Measurements from ENCODE around the gene MEIS3. TPM values are rescaled to one million over a fixed set of nuclear protein-coding genes. Genes with fewer than 3 reads are reported as not detected.

Gene MEIS3
- total RNA-seq, 2 experiments from 2014 or later: 0.47 TPM; not detected in 1

DNA sequence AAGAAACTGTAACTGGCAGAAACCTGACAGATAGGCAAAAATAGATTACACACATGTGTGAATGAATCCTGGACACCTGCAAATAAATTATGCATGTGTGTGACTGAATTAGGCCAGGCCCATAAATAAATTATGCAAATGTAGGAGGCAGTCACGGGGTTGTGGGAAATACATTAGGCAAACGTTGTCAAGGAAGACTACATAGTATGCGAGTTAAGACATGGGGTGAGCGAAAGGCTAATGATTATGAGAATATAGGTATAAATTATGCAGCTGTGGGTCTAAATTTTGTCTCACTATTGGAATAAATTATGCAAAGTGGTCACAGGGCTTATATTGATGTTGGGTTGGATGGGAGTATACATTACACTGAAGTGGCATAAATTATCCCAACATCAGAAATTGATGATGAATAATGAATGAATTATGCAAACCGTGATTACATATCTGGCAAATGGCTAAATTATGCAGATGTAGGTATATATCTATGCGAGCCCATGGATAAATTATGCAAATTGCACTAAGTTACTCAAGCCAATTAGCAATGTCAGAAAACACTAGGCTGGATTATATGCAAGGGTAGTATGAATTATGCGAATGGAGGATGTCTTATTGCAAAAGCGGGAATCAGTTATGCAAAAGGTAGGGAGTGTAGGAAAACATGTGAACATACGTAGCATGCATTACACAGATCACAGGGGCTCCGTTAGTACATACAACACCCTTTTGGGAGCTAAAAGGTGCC, 45.5 kb upstream of the MEIS3 start:
- Histone ChIP-seq H3K27me3 (ENCODE audit: control insufficient read depth in 1 of 2, insufficient read depth in 2 of 2, low read length in 2 of 2) (peaks cover 32 to 41% of the 10 kb centered on the region in 2 experiments), H3K27ac (ENCODE audit: low read depth in 1 of 2, low read length in 2 of 2) (no peak overlapping the region), H3K9me3 (ENCODE audit: control insufficient read depth in 1 of 2, insufficient read depth in 1 of 2, low read length in 2 of 2) (peaks cover 0 to 21% of the 10 kb centered on the region in 2 experiments), H3K4me3 (ENCODE audit: low read length) (no peak overlapping the region), H3K36me3 (ENCODE audit: insufficient read depth, low read length) (no peaks in the 10 kb centered on the region), H3K4me1 (ENCODE audit: insufficient read depth, low read length) (no peaks in the 10 kb centered on the region)
- no peak overlapping the region for H3K4me3 Mint-ChIP-seq
- H3K27ac Mint-ChIP-seq: no peak overlapping the region
- no peak for ATAC-seq (ENCODE audit: poor library complexity)
- H3K4me1 Mint-ChIP-seq (ENCODE audit: low read depth): no peaks in the 10 kb centered on the region
- no peaks in the 10 kb centered on the region for H3K36me3 Mint-ChIP-seq (ENCODE audit: low read depth)
- CTCF ChIA-PET: no interaction called here
- POLR2A ChIA-PET: no interaction called here
- H3K9me3 Mint-ChIP-seq: no peaks in the 10 kb centered on the region
- DNase-seq: no peak
- intact Hi-C loops (cut with DNase I, micrococcal nuclease): no loop called here
- H3K27me3 Mint-ChIP-seq: peaks cover 61% of the 10 kb centered on the region
- no peak for TF ChIP-seq CTCF (IDR thresholded peaks at IDR 0.05)

DNA sequence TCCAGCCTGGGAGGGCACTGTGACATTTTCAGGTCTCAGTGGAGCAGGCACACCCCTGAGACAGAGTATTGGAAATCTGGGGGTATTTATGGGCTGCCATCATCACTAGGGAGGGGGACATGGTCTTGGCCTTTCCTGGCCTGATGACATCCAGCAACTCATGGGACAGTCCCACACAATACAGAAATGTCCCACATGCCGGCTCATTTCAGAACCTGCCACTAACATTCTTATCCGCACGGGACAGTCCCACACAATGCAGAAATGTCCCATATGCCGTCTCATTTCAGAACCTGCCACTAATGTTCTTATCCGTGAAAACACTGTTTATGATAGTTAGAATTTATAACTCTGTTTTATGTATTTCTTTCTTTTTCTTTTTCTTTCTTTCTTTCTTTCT, 42.5 kb upstream of the MEIS3 start:
- intact Hi-C loops (cut with DNase I, micrococcal nuclease): no loop called here
- H3K27me3 Mint-ChIP-seq: peaks cover 32% of the 10 kb centered on the region
- ATAC-seq (ENCODE audit: poor library complexity): no peak
- no peak overlapping the region for H3K27ac ChIP-seq (ENCODE audit: low read depth in 1 of 2, low read length in 2 of 2)
- no peaks in the 10 kb centered on the region for H3K36me3 ChIP-seq (ENCODE audit: insufficient read depth, low read length)
- H3K36me3 Mint-ChIP-seq (ENCODE audit: low read depth): no peaks in the 10 kb centered on the region
- no peak overlapping the region for H3K4me3 ChIP-seq (ENCODE audit: low read length)
- H3K27ac Mint-ChIP-seq: no peak overlapping the region
- TF ChIP-seq CTCF (IDR thresholded peaks at IDR 0.05): no peak
- POLR2A ChIA-PET: no interaction called here
- H3K4me1 ChIP-seq (ENCODE audit: insufficient read depth, low read length): peaks cover 3% of the 10 kb centered on the region
- H3K9me3 ChIP-seq (ENCODE audit: control insufficient read depth in 1 of 2, insufficient read depth in 1 of 2, low read length in 2 of 2): peaks cover 0 to 4% of the 10 kb centered on the region in 2 experiments
- CTCF ChIA-PET: no interaction called here
- DNase-seq: no peak
- peaks cover 25 to 47% of the 10 kb centered on the region in 2 experiments for H3K27me3 ChIP-seq (ENCODE audit: control insufficient read depth in 1 of 2, insufficient read depth in 2 of 2, low read length in 2 of 2)
- no peaks in the 10 kb centered on the region for H3K4me1 Mint-ChIP-seq (ENCODE audit: low read depth)
- H3K4me3 Mint-ChIP-seq: no peak overlapping the region
- no peaks in the 10 kb centered on the region for H3K9me3 Mint-ChIP-seq

DNA sequence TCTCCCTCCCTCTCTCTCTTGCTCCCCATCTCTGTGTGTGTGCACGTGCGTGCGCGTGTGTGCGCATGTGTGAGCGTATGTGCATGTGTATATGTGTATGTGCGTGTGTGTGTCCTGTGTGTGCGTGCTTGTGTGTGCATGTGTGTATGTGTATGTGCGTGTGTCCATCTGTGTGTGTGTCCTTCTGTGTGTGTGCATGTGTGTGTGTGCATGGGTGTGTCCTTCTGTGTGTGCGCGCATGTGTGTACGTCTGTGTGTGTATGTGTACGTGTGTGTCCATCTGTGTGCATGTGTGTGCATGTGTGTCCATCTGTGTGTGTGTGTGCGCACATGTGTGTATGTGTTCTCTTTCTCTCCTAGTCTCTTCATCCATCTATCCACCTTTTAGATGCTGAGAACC, 40.1 kb upstream of the MEIS3 start:
- H3K4me1 ChIP-seq (ENCODE audit: insufficient read depth, low read length): peaks cover 3% of the 10 kb centered on the region
- H3K27me3 ChIP-seq (ENCODE audit: control insufficient read depth in 1 of 2, insufficient read depth in 2 of 2, low read length in 2 of 2): peaks cover 48 to 62% of the 10 kb centered on the region in 2 experiments
- no peaks in the 10 kb centered on the region for H3K9me3 Mint-ChIP-seq
- H3K27ac ChIP-seq (ENCODE audit: low read depth in 1 of 2, low read length in 2 of 2): no peak overlapping the region
- H3K36me3 ChIP-seq (ENCODE audit: insufficient read depth, low read length): no peaks in the 10 kb centered on the region
- H3K4me3 Mint-ChIP-seq: no peak overlapping the region
- peaks cover 0 to 9% of the 10 kb centered on the region in 2 experiments for H3K9me3 ChIP-seq (ENCODE audit: control insufficient read depth in 1 of 2, insufficient read depth in 1 of 2, low read length in 2 of 2)
- CTCF ChIA-PET: no interaction called here
- DNase-seq: no peak
- peaks cover 39% of the 10 kb centered on the region for H3K27me3 Mint-ChIP-seq
- no peak for ATAC-seq (ENCODE audit: poor library complexity)
- TF ChIP-seq CTCF (IDR thresholded peaks at IDR 0.05): no peak
- intact Hi-C loops (cut with DNase I, micrococcal nuclease): no loop called here
- POLR2A ChIA-PET: no interaction called here
- H3K4me1 Mint-ChIP-seq (ENCODE audit: low read depth): no peaks in the 10 kb centered on the region
- no peak overlapping the region for H3K4me3 ChIP-seq (ENCODE audit: low read length)
- no peaks in the 10 kb centered on the region for H3K36me3 Mint-ChIP-seq (ENCODE audit: low read depth)
- no peak overlapping the region for H3K27ac Mint-ChIP-seq

Measured in CD4-positive, alpha-beta T cell (primary cell).